ENCODE data around the gene AEBP1.

Gene AEBP1

GRCh38 chr7:44110719-44111635 lies 6.8 kb downstream of the AEBP1 start:
- no peak for DNase-seq (ENCODE audit: low read depth)
- H3K4me3 ChIP-seq (ENCODE audit: low read depth, low read length): no peak overlapping the region
- no peak for TF ChIP-seq CTCF (IDR thresholded peaks at IDR 0.05; ENCODE audit: control insufficient read depth, extremely low read depth, insufficient read depth)

- DNase-seq (ENCODE audit: low read depth): no peak
- no peak for TF ChIP-seq CTCF (IDR thresholded peaks at IDR 0.05; ENCODE audit: control insufficient read depth, extremely low read depth, insufficient read depth)
- no peak overlapping the region for H3K4me3 ChIP-seq (ENCODE audit: low read depth, low read length)
Measured at GRCh38 chr7:44111761-44112160, 7.6 kb downstream of the AEBP1 start.

- peak; percentile 21; the same call in 1 of the 2 replicates for TF ChIP-seq CTCF (IDR thresholded peaks at IDR 0.05; ENCODE audit: control insufficient read depth, extremely low read depth, insufficient read depth)
- no peak for DNase-seq (ENCODE audit: low read depth)
Measured at GRCh38 chr7:44112231-44112996, 8.3 kb downstream of the AEBP1 start.

GRCh38 chr7:44112997-44113763 lies 9.0 kb downstream of the AEBP1 start:
- no peak for TF ChIP-seq CTCF (IDR thresholded peaks at IDR 0.05; ENCODE audit: control insufficient read depth, extremely low read depth, insufficient read depth)
- H3K4me3 ChIP-seq (ENCODE audit: low read depth, low read length): peak overlapping the region; percentile 50
- no peak for DNase-seq (ENCODE audit: low read depth)

More at GRCh38 chr7:44112231-44112996, 8.3 kb downstream of the AEBP1 start:
- H3K4me3 ChIP-seq (ENCODE audit: low read depth, low read length): peak overlapping the region; percentile 50

GRCh38 chr7:44113764-44114354 lies 9.7 kb downstream of the AEBP1 start:
- TF ChIP-seq CTCF (IDR thresholded peaks at IDR 0.05; ENCODE audit: control insufficient read depth, extremely low read depth, insufficient read depth): no peak
- DNase-seq (ENCODE audit: low read depth): no peak
- H3K4me3 ChIP-seq (ENCODE audit: low read depth, low read length): no peak overlapping the region

- no peak overlapping the region for H3K4me3 ChIP-seq (ENCODE audit: low read depth, low read length)
- DNase-seq (ENCODE audit: low read depth): no peak
- no peak for TF ChIP-seq CTCF (IDR thresholded peaks at IDR 0.05; ENCODE audit: control insufficient read depth, extremely low read depth, insufficient read depth)
Measured at GRCh38 chr7:44114586-44115310, 10.6 kb downstream of the AEBP1 start.

All from LNCaP clone FGC (cell line).